Subcutaneous abdominal adipose tissue (tissue), 5 donors: ENCODE results near the gene MAEL.

Source experiments
- H3K27ac ChIP-seq: one replicate; pipeline ENCODE4 v1.7.0; 2013; ENCODE audit warnings: low read depth, mild to moderate bottlenecking, inconsistent platforms, low read length, moderate library complexity
- H3K27me3 ChIP-seq, 5 donors: one replicate each; pipeline ENCODE4 v1.7.0; 2013; ENCODE audit warnings: low read length in 5 of 5, inconsistent platforms in 1 of 5; ENCODE audit not compliant: control insufficient read depth in 5 of 5, insufficient read depth in 4 of 5
- H3K36me3 ChIP-seq, 5 donors: one replicate each; pipeline ENCODE4 v1.7.0; 2013; ENCODE audit warnings: low read length in 5 of 5; ENCODE audit not compliant: control insufficient read depth in 5 of 5, insufficient read depth in 5 of 5
- H3K4me1 ChIP-seq, 5 donors: one replicate each; pipeline ENCODE4 v1.7.0; 2013; ENCODE audit warnings: low read length in 5 of 5, mild to moderate bottlenecking in 3 of 5, moderate library complexity in 1 of 5; ENCODE audit not compliant: control insufficient read depth in 5 of 5, insufficient read depth in 5 of 5
- H3K4me3 ChIP-seq, 5 donors: one replicate each; pipeline ENCODE4 v1.7.0; 2013; ENCODE audit warnings: low read length in 5 of 5, low read depth in 1 of 5
- H3K9ac ChIP-seq, 5 donors: one replicate each; pipeline ENCODE4 v1.7.0; 2013; ENCODE audit warnings: low read length in 5 of 5, mild to moderate bottlenecking in 4 of 5, moderate library complexity in 3 of 5
- H3K9me3 ChIP-seq, 5 donors: one replicate each; pipeline ENCODE4 v1.7.0; 2013; ENCODE audit warnings: low read length in 5 of 5; ENCODE audit not compliant: control insufficient read depth in 5 of 5
- donor health status: healthy.
- donor health status: healthy.
- donor health status: healthy.
- donor health status: healthy.
- donor health status: healthy.

Gene MAEL

GRCh38 chr1:166977951-166978350, 11.1 kb upstream of the MAEL start:
- no peak overlapping the region for H3K4me3 ChIP-seq
- peaks cover 8 to 17% (median 16%) of the 10 kb centered on the region in 5 donors for H3K27me3 ChIP-seq
- H3K9ac ChIP-seq, result no peak overlapping the region
- H3K4me1 ChIP-seq, result peaks cover 0 to 17% (median 13%) of the 10 kb centered on the region in 5 donors
- H3K36me3 ChIP-seq, result no peaks in the 10 kb centered on the region
- no peaks in the 10 kb centered on the region for H3K9me3 ChIP-seq
- no peak overlapping the region for H3K27ac ChIP-seq

GRCh38 chr1:166978821-166979220, 10.3 kb upstream of the MAEL start:
- H3K27ac ChIP-seq, result no peak overlapping the region

DNA sequence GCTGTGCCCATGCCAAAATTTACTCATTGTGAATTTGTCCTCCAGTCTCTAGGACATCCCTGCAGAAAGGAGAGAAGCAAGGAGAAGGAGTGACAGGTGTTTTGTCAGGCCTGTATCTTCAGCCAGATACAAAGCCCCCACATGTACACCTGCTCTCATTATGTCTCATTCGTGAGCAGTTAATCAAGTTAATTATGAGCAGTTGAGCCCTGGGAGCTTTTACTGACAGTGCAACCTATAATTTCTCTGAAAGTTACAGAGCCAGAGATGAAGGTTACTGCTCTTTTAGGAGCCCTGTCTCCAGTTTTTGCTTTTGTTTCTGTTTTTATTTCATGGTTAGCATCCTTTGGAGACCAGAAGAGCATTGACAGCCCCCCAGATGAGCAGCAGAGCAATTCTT, 8.7 kb upstream of the MAEL start:
- no peaks in the 10 kb centered on the region for H3K36me3 ChIP-seq
- no peak overlapping the region for H3K27ac ChIP-seq
- H3K4me3 ChIP-seq, result no peak overlapping the region
- H3K4me1 ChIP-seq, result peaks cover 0 to 8% (median 7%) of the 10 kb centered on the region in 5 donors
- H3K27me3 ChIP-seq, result peaks cover 0 to 7% (median 3%) of the 10 kb centered on the region in 5 donors
- no peak overlapping the region for H3K9ac ChIP-seq
- no peaks in the 10 kb centered on the region for H3K9me3 ChIP-seq

More at GRCh38 chr1:166978821-166979220, 10.3 kb upstream of the MAEL start:
- no peak overlapping the region for H3K4me3 ChIP-seq
- H3K36me3 ChIP-seq, result no peaks in the 10 kb centered on the region
- H3K9me3 ChIP-seq, result no peaks in the 10 kb centered on the region
- no peak overlapping the region for H3K9ac ChIP-seq
- peaks cover 0 to 17% (median 13%) of the 10 kb centered on the region in 5 donors for H3K4me1 ChIP-seq
- peaks cover 4 to 15% (median 9%) of the 10 kb centered on the region in 5 donors for H3K27me3 ChIP-seq

DNA sequence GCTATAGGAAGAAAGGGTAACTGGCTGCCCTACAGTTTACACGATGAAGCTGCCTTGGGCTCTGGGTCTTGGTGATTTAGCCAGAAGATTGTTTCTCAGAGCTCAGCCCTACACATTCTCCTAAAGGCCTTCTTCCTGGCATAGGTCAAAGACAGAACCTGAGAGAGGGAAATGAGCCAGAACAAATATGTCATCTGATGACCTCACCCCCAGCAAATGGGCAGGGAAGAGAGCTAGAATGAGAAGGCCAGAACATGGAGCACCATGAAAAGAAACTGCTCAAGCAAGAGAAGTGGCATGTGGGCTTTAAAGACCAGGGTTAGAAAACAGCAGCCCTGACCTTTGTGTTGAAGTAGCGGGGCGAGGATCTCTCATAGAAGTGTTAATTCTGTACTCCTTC, 8.3 kb upstream of the MAEL start:
- no peaks in the 10 kb centered on the region for H3K9me3 ChIP-seq
- H3K36me3 ChIP-seq, result no peaks in the 10 kb centered on the region
- no peak overlapping the region for H3K9ac ChIP-seq
- H3K4me3 ChIP-seq, result no peak overlapping the region
- H3K4me1 ChIP-seq, result peaks cover 0 to 5% (median 4%) of the 10 kb centered on the region in 5 donors
- H3K27ac ChIP-seq, result no peak overlapping the region
- H3K27me3 ChIP-seq, result peaks cover 0 to 7% (median 3%) of the 10 kb centered on the region in 5 donors

- H3K9me3 ChIP-seq, result no peaks in the 10 kb centered on the region
Observed at GRCh38 chr1:166981589-166981988, 7.5 kb upstream of the MAEL start.

GRCh38 chr1:166999075-166999474, 10.0 kb downstream of the MAEL start:
- H3K4me1 ChIP-seq, result no peaks in the 10 kb centered on the region
- H3K9me3 ChIP-seq, result peaks cover 0 to 11% (median 2%) of the 10 kb centered on the region in 5 donors
- no peaks in the 10 kb centered on the region for H3K36me3 ChIP-seq
- no peak overlapping the region for H3K27ac ChIP-seq
- no peak overlapping the region for H3K4me3 ChIP-seq
- H3K27me3 ChIP-seq, result no peaks in the 10 kb centered on the region
- H3K9ac ChIP-seq, result no peak overlapping the region

More at GRCh38 chr1:166981589-166981988, 7.5 kb upstream of the MAEL start:
- H3K27ac ChIP-seq, result no peak overlapping the region
- H3K4me3 ChIP-seq, result no peak overlapping the region
- H3K27me3 ChIP-seq, result peaks cover 0 to 7% (median 3%) of the 10 kb centered on the region in 5 donors
- no peaks in the 10 kb centered on the region for H3K36me3 ChIP-seq
- no peak overlapping the region for H3K9ac ChIP-seq
- H3K4me1 ChIP-seq, result no peaks in the 10 kb centered on the region

GRCh38 chr1:166999500-167000055, 10.5 kb downstream of the MAEL start:
- Histone ChIP-seq H3K27me3 (no peaks in the 10 kb centered on the region), H3K9me3 (peaks cover 0 to 11% (median 2%) of the 10 kb centered on the region in 5 donors), H3K4me1 (no peaks in the 10 kb centered on the region), H3K4me3 (no peak overlapping the region), H3K36me3 (no peaks in the 10 kb centered on the region), H3K9ac (no peak overlapping the region), H3K27ac (no peak overlapping the region)

GRCh38 chr1:167000546-167000945, 11.5 kb downstream of the MAEL start:
- Histone ChIP-seq H3K27me3 (no peaks in the 10 kb centered on the region), H3K36me3 (no peaks in the 10 kb centered on the region), H3K4me3 (no peak overlapping the region), H3K9ac (no peak overlapping the region), H3K9me3 (peaks cover 0 to 11% (median 2%) of the 10 kb centered on the region in 5 donors), H3K27ac (no peak overlapping the region), H3K4me1 (no peaks in the 10 kb centered on the region)

DNA sequence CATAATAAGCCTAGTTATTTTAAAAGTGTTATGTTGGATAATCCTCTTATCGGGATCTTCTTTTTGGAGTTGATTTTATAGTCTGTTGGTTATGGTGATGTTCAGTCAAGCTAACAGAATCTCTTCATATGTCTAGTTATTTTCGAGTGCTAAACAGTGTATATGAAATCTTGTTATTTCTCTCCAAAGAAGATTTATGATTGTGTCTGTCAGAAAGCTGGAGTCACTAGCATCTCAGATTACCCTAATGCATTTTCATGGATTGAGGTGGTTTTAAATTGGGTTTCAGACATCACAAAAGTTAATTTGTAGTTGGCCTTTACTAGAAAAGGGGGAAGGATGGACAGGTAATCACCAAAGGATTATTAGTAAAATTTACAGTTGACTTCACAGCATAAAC, 13.3 kb downstream of the MAEL start:
- peaks cover 0 to 11% (median 2%) of the 10 kb centered on the region in 5 donors for H3K9me3 ChIP-seq
- H3K9ac ChIP-seq, result no peak overlapping the region
- H3K27ac ChIP-seq, result no peak overlapping the region
- no peaks in the 10 kb centered on the region for H3K36me3 ChIP-seq
- H3K4me3 ChIP-seq, result no peak overlapping the region
- H3K4me1 ChIP-seq, result no peaks in the 10 kb centered on the region
- H3K27me3 ChIP-seq, result no peaks in the 10 kb centered on the region

- Histone ChIP-seq H3K9me3 (peaks cover 0 to 11% (median 2%) of the 10 kb centered on the region in 5 donors), H3K9ac (no peak overlapping the region), H3K36me3 (no peaks in the 10 kb centered on the region), H3K4me3 (no peak overlapping the region), H3K27me3 (no peaks in the 10 kb centered on the region), H3K4me1 (no peaks in the 10 kb centered on the region), H3K27ac (no peak overlapping the region)
Observed at GRCh38 chr1:167003711-167004110, 14.6 kb downstream of the MAEL start.
